K562 (cell line): Measurements from ENCODE around the gene CAV1. TPM values are rescaled to one million over a fixed set of nuclear protein-coding genes. Genes with fewer than 3 reads are reported as not detected.
A peak's percentile ranks its signal among the peaks of the same experiment; 100 is the strongest.

Experiments used
- ATAC-seq: fragments of 200-7000 bp; cut with Tn5 transposase; 3 replicates; pipeline ENCODE4 v1.9.1; 2020; ENCODE audit warnings: moderate library complexity
- BruUV-seq: library from RNA; stranded (reverse); fragments of 400-500 nt; replicated peaks from 2 replicates; lab custom pipeline; 2021; lab: Mats Ljungman, UMichigan
- CTCF ChIA-PET: fragments of 300-600 bp; formaldehyde crosslinking; extraction: SDS; loops from one replicate; lab custom pipeline; 2021; ENCODE audit warnings: low intra/inter-chr PET ratio; lab: Yijun Ruan, JAX
- POLR2A ChIA-PET: fragments of 300-600, 350-650 bp; sonication (Branson Sonifier 250); formaldehyde crosslinking; extraction: SDS; loops from one replicate; lab custom pipeline; 2021; ENCODE audit warnings: antibody characterized with exemption, inconsistent platforms; lab: Yijun Ruan, JAX
- DNase-seq, 4 experiments: peaks; one replicate each; pipeline versions ENCODE4 v3.0.0 to v3.0.0-alpha.2; 2011 to 2018; ENCODE audit warnings: low spot score in 3 of 4, mixed read lengths in 3 of 4; ENCODE audit errors: extremely low read depth in 1 of 4
- FAIRE-seq: peaks from 2 replicates; lab custom pipeline; 2011; peaks lifted over from hg19 to GRCh38; lab: Jason Lieb, UNC
- H2AFZ ChIP-seq: 2 replicates; pipeline ENCODE4 v1.6.0; 2011; ENCODE audit warnings: low read depth, low read length, control low read depth, inconsistent platforms
- H3K27ac ChIP-seq: fragments of 200-600 bp; 3 replicates; pipeline ENCODE4 v1.8.0; 2011; ENCODE audit warnings: low read depth, mild to moderate bottlenecking, control low read depth, inconsistent platforms, low read length, moderate library complexity, mixed read lengths; ENCODE audit errors: extremely low read depth
- H3K27me3 ChIP-seq, 2 experiments: fragments of 300-600 bp in 1 of 2; 2 replicates in 1 of 2; 3 replicates in 1 of 2; pipeline versions ENCODE4 v1.6.0 to v1.8.0; 2011; ENCODE audit warnings: inconsistent platforms in 2 of 2, low read length in 2 of 2, mild to moderate bottlenecking in 1 of 2, mixed read lengths in 1 of 2, moderate library complexity in 1 of 2; ENCODE audit not compliant: control insufficient read depth in 2 of 2, insufficient read depth in 2 of 2
- H3K36me3 ChIP-seq: fragments of 300-600 bp; 3 replicates; pipeline ENCODE4 v1.8.0; 2011; ENCODE audit warnings: mild to moderate bottlenecking, low read length, inconsistent platforms; ENCODE audit not compliant: control insufficient read depth, insufficient read depth
- H3K4me1 ChIP-seq, 2 experiments: fragments of 200-600 bp in 1 of 2; replicated peaks in 1 of 2; 2 replicates in 1 of 2; 3 replicates in 1 of 2; pipeline versions ENCODE4 v1.5.1 to v1.8.0; 2011; ENCODE audit warnings: inconsistent platforms in 2 of 2, low read length in 2 of 2, mild to moderate bottlenecking in 1 of 2, mixed read lengths in 1 of 2, moderate library complexity in 1 of 2; ENCODE audit not compliant: control insufficient read depth in 2 of 2, insufficient read depth in 2 of 2
- H3K4me2 ChIP-seq: 2 replicates; pipeline ENCODE4 v1.6.1; 2011; ENCODE audit warnings: low read length, control low read depth, inconsistent platforms, mixed read lengths; ENCODE audit not compliant: insufficient read depth
- H3K4me3 ChIP-seq: fragments of 200-600 bp; sonication (generic), shearing (Covaris generic); 2 replicates; pipeline ENCODE4 v1.5.1; 2016; ENCODE audit warnings: control low read depth, inconsistent platforms
- H3K79me2 ChIP-seq: fragments of 200-600 bp; 3 replicates; pipeline ENCODE4 v1.8.0; 2011; ENCODE audit warnings: low read length, inconsistent platforms; ENCODE audit not compliant: control insufficient read depth, insufficient read depth
- H3K9ac ChIP-seq, 2 experiments: 2 replicates each; pipeline versions ENCODE4 v1.6.0 to v1.6.1; 2011; ENCODE audit warnings: low read depth in 2 of 2, low read length in 2 of 2, control low read depth in 1 of 2, inconsistent platforms in 1 of 2, mild to moderate bottlenecking in 1 of 2, mixed read lengths in 1 of 2; ENCODE audit not compliant: insufficient read depth in 1 of 2
- H3K9me1 ChIP-seq: one replicate; pipeline ENCODE4 v1.6.0; 2011; ENCODE audit warnings: inconsistent platforms, mild to moderate bottlenecking, low read length, moderate library complexity; ENCODE audit not compliant: control insufficient read depth, insufficient read depth
- H3K9me3 ChIP-seq: replicated peaks from 2 replicates; pipeline ENCODE4 v1.5.1; 2011; ENCODE audit warnings: low read depth, low read length, inconsistent platforms; ENCODE audit not compliant: control insufficient read depth, insufficient read depth
- H4K20me1 ChIP-seq: replicated peaks from 2 replicates; pipeline ENCODE4 v1.6.1; 2011; ENCODE audit warnings: low read length, inconsistent platforms, mixed read lengths; ENCODE audit not compliant: control insufficient read depth, insufficient read depth
- DEAF1 ChIP-seq: fragments of 450-650 bp; formaldehyde crosslinking; IDR thresholded peaks from 2 replicates; pipeline ENCODE4 v1.4.0; 2020; ENCODE audit warnings: mild to moderate bottlenecking, moderate library complexity
- ELF1 ChIP-seq: fragments of 200-800 bp; sonication (Bioruptor generic); IDR thresholded peaks from 2 replicates; pipeline ENCODE4 v1.6.1; 2016; ENCODE audit warnings: missing genetic modification characterization, missing compliant biosample characterization
- ERF ChIP-seq: fragments of 450-650 bp; formaldehyde crosslinking; IDR thresholded peaks from 2 replicates; pipeline ENCODE4 v1.4.0; 2020; ENCODE audit warnings: mild to moderate bottlenecking, mixed read lengths
- GMEB1 ChIP-seq: fragments of 250-450 bp; sonication (Bioruptor Pico); IDR thresholded peaks from 2 replicates; pipeline ENCODE4 v1.4.0; 2020; ENCODE audit warnings: mild to moderate bottlenecking
- RAD21 ChIP-seq, 2 experiments: fragments of 250-450 bp in 1 of 2; fragments of 450-650 bp in 1 of 2; sonication (Bioruptor Pico) in 1 of 2; formaldehyde crosslinking in 1 of 2; IDR thresholded peaks in 1 of 2; conservative IDR thresholded peaks in 1 of 2; 2 replicates each; pipeline versions ENCODE4 v1.4.0 to v1.8.0; 2020 to 2022; ENCODE audit warnings: mild to moderate bottlenecking in 2 of 2, moderate library complexity in 1 of 2
- REST ChIP-seq, 2 experiments: fragments of 450-650 bp; formaldehyde crosslinking in 1 of 2; IDR thresholded peaks; 2 replicates each; pipeline versions ENCODE4 v1.4.0 to v1.6.1; 2014 to 2020; ENCODE audit warnings: mild to moderate bottlenecking in 2 of 2, borderline replicate concordance in 1 of 2, low read depth in 1 of 2
- WGBS: fragments of 100-300 bp; shearing (Covaris generic); methylation state at CpG from one replicate; pipeline ENCODE4 v1.1.6; 2016; ENCODE audit warnings: low coverage, mixed read lengths; ENCODE audit not compliant: insufficient coverage; ENCODE audit errors: missing lambda C conversion rate; 5-methylcytosine and 5-hydroxymethylcytosine counted together
- in situ Hi-C: fragments of 300-500 bp; cut with MboI; formaldehyde crosslinking; loops from 4 replicates; pipeline ENCODE4 v1.15.0; 2018; ENCODE audit warnings: inconsistent platforms, mixed read lengths
- intact Hi-C: fragments of 100-400 bp; cut with micrococcal nuclease; formaldehyde crosslinking; loops from 2 replicates; pipeline ENCODE4 v1.14.2; 2022
- polyA plus RNA-seq, 8 experiments: library from polyadenylated mRNA; depleted of rRNA in 4 of 8; stranded (reverse) in 5 of 8; unstranded in 3 of 8; fragments of >200 nt; fragmentation: Nextera tagmentation in 2 of 8; fragmentation: Illumina TruSeq in 1 of 8; extraction: Ambion mirVana in 2 of 8; extraction: Trizol in 1 of 8; gene quantifications; 2 replicates each; pipeline versions ENCODE4 v1.2.1 to v1.2.3, GENCODE V29; 2011 to 2014; ENCODE audit warnings: inconsistent platforms in 1 of 8, missing spikeins in 1 of 8
- total RNA-seq, 7 experiments: library from RNA; depleted of rRNA in 6 of 7; stranded (reverse); fragments of >200 nt in 6 of 7; fragmentation: Illumina TruSeq in 2 of 7; extraction: Trizol in 2 of 7; gene quantifications; 2 replicates each; pipeline versions ENCODE4 v1.2.1 to v1.2.3, GENCODE V29; 2011 to 2021; ENCODE audit warnings: low replicate concordance in 1 of 7

CAV1 gene
- total and polyA plus RNA-seq, 9 of the 15 experiments (the other 6 are each of a cell fraction or from before 2014, with no cell fraction given), result 0.08 to 1.5 (median 0.63) TPM

GRCh38 chr7:116591202-116592040, 66.6 kb downstream of the CAV1 start:
- Histone ChIP-seq H3K36me3 (no peaks in the 10 kb centered on the region), H4K20me1 (no peaks in the 10 kb centered on the region), H3K27ac (no peak overlapping the region), H3K4me3 (no peak overlapping the region), H3K9me3 (no peaks in the 10 kb centered on the region), H3K4me1 (peaks cover 0 to 9% of the 10 kb centered on the region in 2 experiments; a peak in 3 of 5 replicates), H2AFZ (peak overlapping the region; percentile 28; the same call in 1 of the 2 replicates), H3K79me2 (no peaks in the 10 kb centered on the region), H3K9ac (no peak overlapping the region), H3K27me3 (peaks cover 8 to 11% of the 10 kb centered on the region in 2 experiments; a peak in 3 of 5 replicates), H3K4me2 (no peak overlapping the region), H3K9me1 (no peaks in the 10 kb centered on the region)
- in situ Hi-C loops (loop anchor here (5.0 kb wide), 1 partner anchor 221 kb away; no protein-coding TSS in a partner anchor), intact Hi-C loops (loop anchor here (1.0 to 10.0 kb wide), 2 partner anchors 218 to 533 kb away; no protein-coding TSS in a partner anchor)
- ATAC-seq (peak; percentile 68), DNase-seq (peak; percentile 21 to 37 (median 29)), FAIRE-seq (peak; percentile 60)
- BruUV-seq, result no TSS peak
- ChIA-PET POLR2A (interaction anchor here (0.6 to 0.8 kb wide), 3 partner anchors 39 to 431 kb away, joined by 3 read pairs; no protein-coding TSS in a partner anchor), CTCF (interaction anchor here (0.7 to 4.0 kb wide), 6 partner anchors 12 to 795 kb away, joined by 3 to 37 read pairs (median 5); no protein-coding TSS in a partner anchor)
- WGBS, result 4% methylated on average over 9 of the region's 9 CpGs
- TF ChIP-seq GMEB1 (CRISPR knock-in tag) (no peak), RAD21 (CRISPR knock-in tag; conservative IDR thresholded peaks at IDR 0.05 in 1 of 2, IDR thresholded peaks at IDR 0.05 in 1 of 2) (peak; percentile 60 to 61), ELF1 (tag) (no peak), ERF (CRISPR knock-in tag) (0 out of 2 replicates have a peak, but pooled peaks have one; percentile 10), DEAF1 (CRISPR knock-in tag) (0 out of 2 replicates have a peak, but pooled peaks have one; percentile 36), REST (IDR thresholded peaks at IDR 0.05; ENCODE audit: borderline replicate concordance) (peak; percentile 27; the same call in 1 of the 2 replicates), REST (CRISPR knock-in tag; IDR thresholded peaks at IDR 0.05; ENCODE audit: low read depth) (no peak)
